Measurements from ENCODE around the gene ITIH1. TPM values are rescaled to one million over a fixed set of nuclear protein-coding genes. Genes with fewer than 3 reads are reported as not detected.
"Not testable (repeated sequence)": the region's sequence is repeated elsewhere in the genome, so short reads cannot be mapped to it uniquely, and the experiment has no call there.

The ITIH1 gene
- not detected in 2 replicates for total RNA-seq

GRCh38 chr3:52777127-52777958 is at the start of gene ITIH1:
Gene ITIH1 (plus strand): TSS chr3:52777599. CDS start chr3:52777616, 17 bp downstream.
- intact Hi-C loops (cut with micrococcal nuclease), result no loop called here

GRCh38 chr3:52728753-52729152 is 48.6 kb upstream of the ITIH1 start:
- intact Hi-C loops (cut with micrococcal nuclease), result not testable (repeated sequence)

GRCh38 chr3:52730681-52731080 is 46.7 kb upstream of the ITIH1 start:
- intact Hi-C loops (cut with micrococcal nuclease), result no loop called here

- intact Hi-C loops (cut with micrococcal nuclease), result no loop called here
Observed at GRCh38 chr3:52731590-52731989, 45.8 kb upstream of the ITIH1 start.

- intact Hi-C loops (cut with micrococcal nuclease), result no loop called here
Observed at GRCh38 chr3:52733256-52733891, 44.0 kb upstream of the ITIH1 start.

- intact Hi-C loops (cut with micrococcal nuclease), result no loop called here
Observed at GRCh38 chr3:52739730-52740129, 37.7 kb upstream of the ITIH1 start.

- intact Hi-C loops (cut with micrococcal nuclease), result loop anchor here (1.0 kb wide), 4 partner anchors 192 to 454 kb away; no protein-coding TSS in a partner anchor
Observed at GRCh38 chr3:52742418-52743041, 34.9 kb upstream of the ITIH1 start.

GRCh38 chr3:52743152-52743551 is 34.2 kb upstream of the ITIH1 start:
- intact Hi-C loops (cut with micrococcal nuclease), result no loop called here

GRCh38 chr3:52743721-52744120 is 33.7 kb upstream of the ITIH1 start:
- intact Hi-C loops (cut with micrococcal nuclease), result no loop called here

- intact Hi-C loops (cut with micrococcal nuclease), result no loop called here
Observed at GRCh38 chr3:52752045-52752660, 25.2 kb upstream of the ITIH1 start.

GRCh38 chr3:52754373-52754772 is 23.0 kb upstream of the ITIH1 start:
- intact Hi-C loops (cut with micrococcal nuclease), result no loop called here

- intact Hi-C loops (cut with micrococcal nuclease), result no loop called here
Observed at GRCh38 chr3:52756141-52756540, 21.3 kb upstream of the ITIH1 start.

- intact Hi-C loops (cut with micrococcal nuclease), result no loop called here
Observed at GRCh38 chr3:52763466-52763865, 13.9 kb upstream of the ITIH1 start.

- intact Hi-C loops (cut with micrococcal nuclease), result loop anchor here (1.0 to 2.0 kb wide), 5 partner anchors 49 to 577 kb away; partner anchors contain the start of genes DCP1A, GNL3 and STIMATE
Observed at GRCh38 chr3:52769786-52770455, 7.5 kb upstream of the ITIH1 start.

- intact Hi-C loops (cut with micrococcal nuclease), result loop anchor here (1.0 to 2.0 kb wide), 6 partner anchors 50 to 576 kb away; partner anchors contain the start of genes DCP1A, GNL3, SPCS1 and STIMATE
Observed at GRCh38 chr3:52770496-52771333, 6.7 kb upstream of the ITIH1 start, which contains the start of gene NEK4. Gene NEK4 (minus strand): TSS chr3:52770940. CDS start chr3:52770746, 194 bp downstream.

- intact Hi-C loops (cut with micrococcal nuclease), result loop anchor here (1.0 to 2.0 kb wide), 4 partner anchors 51 to 575 kb away; partner anchors contain the start of genes DCP1A, SPCS1 and STIMATE
Observed at GRCh38 chr3:52771334-52771681, 6.1 kb upstream of the ITIH1 start.

GRCh38 chr3:52771702-52772101 is 5.7 kb upstream of the ITIH1 start:
- intact Hi-C loops (cut with micrococcal nuclease), result loop anchor here (1.0 to 2.0 kb wide), 4 partner anchors 51 to 575 kb away; partner anchors contain the start of genes DCP1A, SPCS1 and STIMATE

- intact Hi-C loops (cut with micrococcal nuclease), result no loop called here
Observed at GRCh38 chr3:52773361-52774065, 3.9 kb upstream of the ITIH1 start.

GRCh38 chr3:52774066-52774713 is 3.2 kb upstream of the ITIH1 start:
- intact Hi-C loops (cut with micrococcal nuclease), result no loop called here
